Spinal cord (tissue), 10 donors: ENCODE data around the gene ADRM1. TPM values are rescaled to one million over a fixed set of nuclear protein-coding genes. Genes with fewer than 3 reads are reported as not detected.

Experiments
- DNase-seq, 6 donors: peaks; one replicate each; pipeline versions ENCODE4 v3.0.0 to v3.0.0-alpha.2; 2013 to 2015; ENCODE audit warnings: low spot score in 6 of 6, low read depth in 4 of 6
- H3K27ac ChIP-seq: one replicate; pipeline ENCODE4 v1.5.1; 2013; ENCODE audit warnings: low read depth, low read length, control low read depth
- H3K27me3 ChIP-seq: one replicate; pipeline ENCODE4 v1.6.1; 2013; ENCODE audit warnings: low read length; ENCODE audit not compliant: control insufficient read depth, insufficient read depth
- H3K36me3 ChIP-seq: one replicate; pipeline ENCODE4 v1.6.1; 2013; ENCODE audit warnings: low read length; ENCODE audit not compliant: control insufficient read depth, insufficient read depth
- H3K4me1 ChIP-seq: one replicate; pipeline ENCODE4 v1.6.1; 2013; ENCODE audit warnings: low read length; ENCODE audit not compliant: control insufficient read depth, insufficient read depth
- H3K4me3 ChIP-seq: one replicate; pipeline ENCODE4 v1.5.1; 2013; ENCODE audit warnings: low read depth, low read length, control low read depth
- H3K9me3 ChIP-seq: one replicate; pipeline ENCODE4 v1.6.1; 2013; ENCODE audit warnings: low read length; ENCODE audit not compliant: control insufficient read depth, insufficient read depth
- WGBS: methylation state at CpG from one replicate; pipeline ENCODE4 v1.1.5; 2013; ENCODE audit warnings: missing lambda C conversion rate; ENCODE audit not compliant: insufficient coverage; 5-methylcytosine and 5-hydroxymethylcytosine counted together
- polyA plus RNA-seq, 2 donors: library from polyadenylated mRNA; unstranded; fragments of 120-200 nt; gene quantifications; one replicate each; pipeline ENCODE4 v1.2.1, GENCODE V29; 2013; ENCODE audit not compliant: insufficient read length in 2 of 2
- total RNA-seq, 2 donors: library from RNA; depleted of rRNA in 1 of 2; stranded (reverse); fragments of 120-200 nt in 1 of 2; fragments of >200 nt in 1 of 2; gene quantifications; one replicate each; pipeline versions ENCODE4 v1.2.3 to v1.2.4, GENCODE V29; 2013 to 2014
- donor health status: healthy.

Gene ADRM1
- total and polyA plus RNA-seq, 4 donors: 33.7 to 86.1 (median 80.3) TPM

- DNase-seq: no peak
- no peak overlapping the region for H3K4me3 ChIP-seq
- WGBS: 84% methylated on average over 16 of the region's 26 CpGs
- H3K27me3 ChIP-seq: no peaks in the 10 kb centered on the region
- H3K36me3 ChIP-seq: peaks cover 99% of the 10 kb centered on the region
- peaks cover 17% of the 10 kb centered on the region for H3K4me1 ChIP-seq
- H3K27ac ChIP-seq: no peak overlapping the region
- H3K9me3 ChIP-seq: no peaks in the 10 kb centered on the region
Measured at GRCh38 chr20:62309198-62309944, 6.6 kb downstream of the ADRM1 start.

- Histone ChIP-seq H3K27me3 (no peaks in the 10 kb centered on the region), H3K9me3 (no peaks in the 10 kb centered on the region), H3K4me1 (peaks cover 9% of the 10 kb centered on the region), H3K27ac (no peak overlapping the region), H3K4me3 (no peak overlapping the region), H3K36me3 (peaks cover 99% of the 10 kb centered on the region)
- DNase-seq: no peak
- WGBS: 77% methylated on average over 25 of the region's 29 CpGs
Measured at GRCh38 chr20:62309947-62310756, 7.4 kb downstream of the ADRM1 start.

- Histone ChIP-seq H3K4me1 (peaks cover 3% of the 10 kb centered on the region), H3K27ac (no peak overlapping the region), H3K9me3 (no peaks in the 10 kb centered on the region), H3K36me3 (peaks cover 99% of the 10 kb centered on the region), H3K27me3 (no peaks in the 10 kb centered on the region), H3K4me3 (no peak overlapping the region)
- 66% methylated on average over 23 of the region's 25 CpGs for WGBS
- no peak for DNase-seq
Measured at GRCh38 chr20:62310757-62311121, 7.9 kb downstream of the ADRM1 start.

GRCh38 chr20:62311150-62311549, 8.4 kb downstream of the ADRM1 start:
- peaks cover 99% of the 10 kb centered on the region for H3K36me3 ChIP-seq
- no peaks in the 10 kb centered on the region for H3K9me3 ChIP-seq
- 92% methylated on average over 18 of the region's 18 CpGs for WGBS
- H3K4me3 ChIP-seq: no peak overlapping the region
- no peaks in the 10 kb centered on the region for H3K27me3 ChIP-seq
- no peak for DNase-seq
- peaks cover 3% of the 10 kb centered on the region for H3K4me1 ChIP-seq
- H3K27ac ChIP-seq: no peak overlapping the region

GRCh38 chr20:62311832-62312661, 9.2 kb downstream of the ADRM1 start:
- Histone ChIP-seq H3K27ac (no peak overlapping the region), H3K27me3 (no peaks in the 10 kb centered on the region), H3K36me3 (peaks cover 99% of the 10 kb centered on the region), H3K4me1 (peaks cover 3% of the 10 kb centered on the region), H3K4me3 (no peak overlapping the region), H3K9me3 (no peaks in the 10 kb centered on the region)
- 92% methylated on average over 53 of the region's 60 CpGs for WGBS
- no peak for DNase-seq

- H3K4me3 ChIP-seq: no peak overlapping the region
- DNase-seq: no peak
- peaks cover 99% of the 10 kb centered on the region for H3K36me3 ChIP-seq
- no peaks in the 10 kb centered on the region for H3K9me3 ChIP-seq
- no peak overlapping the region for H3K27ac ChIP-seq
- no peaks in the 10 kb centered on the region for H3K4me1 ChIP-seq
- 98% methylated on average over 13 of the region's 16 CpGs for WGBS
- H3K27me3 ChIP-seq: no peaks in the 10 kb centered on the region
Measured at GRCh38 chr20:62312662-62312977, 9.8 kb downstream of the ADRM1 start.

- no peak overlapping the region for H3K4me3 ChIP-seq
- H3K27me3 ChIP-seq: no peaks in the 10 kb centered on the region
- H3K27ac ChIP-seq: no peak overlapping the region
- no peaks in the 10 kb centered on the region for H3K4me1 ChIP-seq
- WGBS: 94% methylated on average over 24 of the region's 26 CpGs
- H3K9me3 ChIP-seq: no peaks in the 10 kb centered on the region
- no peak for DNase-seq
- H3K36me3 ChIP-seq: peaks cover 95% of the 10 kb centered on the region
Measured at GRCh38 chr20:62313021-62313420, 10.2 kb downstream of the ADRM1 start.

- Histone ChIP-seq H3K4me3 (no peak overlapping the region), H3K27ac (no peak overlapping the region), H3K36me3 (peaks cover 94% of the 10 kb centered on the region), H3K9me3 (no peaks in the 10 kb centered on the region), H3K27me3 (no peaks in the 10 kb centered on the region), H3K4me1 (no peaks in the 10 kb centered on the region)
- DNase-seq: no peak
- WGBS: 95% methylated on average over 51 of the region's 55 CpGs
Measured at GRCh38 chr20:62313460-62314338, 10.9 kb downstream of the ADRM1 start.

- Histone ChIP-seq H3K4me1 (no peaks in the 10 kb centered on the region), H3K27me3 (no peaks in the 10 kb centered on the region), H3K4me3 (no peak overlapping the region), H3K27ac (no peak overlapping the region), H3K36me3 (peaks cover 94% of the 10 kb centered on the region), H3K9me3 (no peaks in the 10 kb centered on the region)
- WGBS: 89% methylated on average over 12 of the region's 12 CpGs
- no peak for DNase-seq
Measured at GRCh38 chr20:62314339-62314638, 11.5 kb downstream of the ADRM1 start.
